ENCODE results near the gene RHBDF1. TPM values are rescaled to one million over a fixed set of nuclear protein-coding genes. Genes with fewer than 3 reads are reported as not detected.

RHBDF1 gene
- polyA plus RNA-seq, 3 donors, result 0.20 TPM; not detected in 2

GRCh38 chr16:67183-67791 lies 5.1 kb downstream of the RHBDF1 start:
- 94% methylated on average over 10 of the region's 10 CpGs for WGBS (ENCODE audit: insufficient coverage)
- intact Hi-C loops (cut with micrococcal nuclease), result no loop called here
- peaks cover 25 to 50% (median 31%) of the 10 kb centered on the region in 3 donors for H3K27me3 Mint-ChIP-seq (ENCODE audit: low read depth in 3 of 3)
- Histone ChIP-seq H3K4me3 (replicated peaks in 1 of 3; ENCODE audit: low read depth in 2 of 3, low read length in 3 of 3) (no peak overlapping the region), H3K4me1 (ENCODE audit: control insufficient read depth in 1 of 2, insufficient read depth in 2 of 2, low read length in 2 of 2) (peaks cover 0 to 3% of the 10 kb centered on the region in 2 donors), H3K4me2 (replicated peaks; ENCODE audit: extremely low read depth, low read length, poor library complexity, severe bottlenecking) (no peak overlapping the region), H3K79me2 (ENCODE audit: insufficient read depth, low read length) (no peaks in the 10 kb centered on the region), H2AFZ (ENCODE audit: insufficient read depth, low read depth, low read length, poor library complexity, severe bottlenecking) (no peak overlapping the region), H3K9me3 (replicated peaks in 1 of 2; ENCODE audit: control insufficient read depth in 1 of 2, insufficient read depth in 1 of 2, low read length in 2 of 2) (no peaks in the 10 kb centered on the region), H4K20me1 (ENCODE audit: insufficient read depth, low read length) (no peaks in the 10 kb centered on the region), H3K9ac (ENCODE audit: insufficient read depth, low read length, poor library complexity, severe bottlenecking) (no peak overlapping the region), H3K36me3 (replicated peaks in 1 of 2; ENCODE audit: control insufficient read depth in 1 of 2, insufficient read depth in 2 of 2, low read length in 2 of 2) (no peaks in the 10 kb centered on the region), H3K27me3 (ENCODE audit: control insufficient read depth in 2 of 2, insufficient read depth in 2 of 2, low read length in 2 of 2) (peaks cover 4 to 29% of the 10 kb centered on the region in 2 donors), H3K27ac (ENCODE audit: low read depth in 1 of 2, low read length in 2 of 2) (no peak overlapping the region)
- peaks cover 0 to 7% (median 0%) of the 10 kb centered on the region in 7 donors for H3K9me3 Mint-ChIP-seq
- DNase-seq, result no peak
- no peaks in the 10 kb centered on the region for H3K36me3 Mint-ChIP-seq
- TF ChIP-seq CTCF (IDR thresholded peaks at IDR 0.05), result no peak
- no peak overlapping the region for H3K4me3 Mint-ChIP-seq
- H3K4me1 Mint-ChIP-seq, result peaks cover 9% of the 10 kb centered on the region
- no peak overlapping the region for H3K27ac Mint-ChIP-seq

GRCh38 chr16:66309-67182 lies 5.9 kb downstream of the RHBDF1 start:
- H3K27ac Mint-ChIP-seq, result no peak overlapping the region
- Histone ChIP-seq H3K4me2 (replicated peaks; ENCODE audit: extremely low read depth, low read length, poor library complexity, severe bottlenecking) (no peak overlapping the region), H3K4me3 (replicated peaks in 1 of 3; ENCODE audit: low read depth in 2 of 3, low read length in 3 of 3) (no peak overlapping the region), H3K9me3 (replicated peaks in 1 of 2; ENCODE audit: control insufficient read depth in 1 of 2, insufficient read depth in 1 of 2, low read length in 2 of 2) (no peaks in the 10 kb centered on the region), H2AFZ (ENCODE audit: insufficient read depth, low read depth, low read length, poor library complexity, severe bottlenecking) (no peak overlapping the region), H4K20me1 (ENCODE audit: insufficient read depth, low read length) (no peaks in the 10 kb centered on the region), H3K4me1 (ENCODE audit: control insufficient read depth in 1 of 2, insufficient read depth in 2 of 2, low read length in 2 of 2) (no peaks in the 10 kb centered on the region), H3K79me2 (ENCODE audit: insufficient read depth, low read length) (no peaks in the 10 kb centered on the region), H3K9ac (ENCODE audit: insufficient read depth, low read length, poor library complexity, severe bottlenecking) (no peak overlapping the region), H3K36me3 (replicated peaks in 1 of 2; ENCODE audit: control insufficient read depth in 1 of 2, insufficient read depth in 2 of 2, low read length in 2 of 2) (no peaks in the 10 kb centered on the region), H3K27me3 (ENCODE audit: control insufficient read depth in 2 of 2, insufficient read depth in 2 of 2, low read length in 2 of 2) (peaks cover 4 to 24% of the 10 kb centered on the region in 2 donors), H3K27ac (ENCODE audit: low read depth in 1 of 2, low read length in 2 of 2) (no peak overlapping the region)
- 95% methylated on average over 9 of the region's 13 CpGs for WGBS (ENCODE audit: insufficient coverage)
- peaks cover 0 to 5% (median 0%) of the 10 kb centered on the region in 7 donors for H3K9me3 Mint-ChIP-seq
- TF ChIP-seq CTCF (IDR thresholded peaks at IDR 0.05), result no peak
- H3K4me1 Mint-ChIP-seq, result peaks cover 6% of the 10 kb centered on the region
- H3K36me3 Mint-ChIP-seq, result no peaks in the 10 kb centered on the region
- H3K4me3 Mint-ChIP-seq, result no peak overlapping the region
- H3K27me3 Mint-ChIP-seq (ENCODE audit: low read depth in 3 of 3), result peaks cover 22 to 46% (median 28%) of the 10 kb centered on the region in 3 donors
- intact Hi-C loops (cut with micrococcal nuclease), result no loop called here
- no peak for DNase-seq
